Activated CD4-positive, CD25-positive, alpha-beta regulatory T cell treated with anti-CD3 and anti-CD28 coated beads, Interleukin-2, amount 50 U/mL, for 72 hours (primary cell): Measurements from ENCODE around the gene ANKRD40.

ENCODE experiments used
- DNase-seq: peaks from one replicate; pipeline ENCODE4 v3.0.0; 2021

Gene ANKRD40

GRCh38 chr17:50667259-50668024, 40.3 kb downstream of the ANKRD40 start:
- DNase-seq, result no peak

- DNase-seq, result no peak
Measured at GRCh38 chr17:50666316-50666715, 41.4 kb downstream of the ANKRD40 start.

- DNase-seq, result no peak
Measured at GRCh38 chr17:50665838-50666237, 41.9 kb downstream of the ANKRD40 start.

- no peak for DNase-seq
Measured at GRCh38 chr17:50664788-50665458, 42.8 kb downstream of the ANKRD40 start.

- DNase-seq, result no peak
Measured at GRCh38 chr17:50663812-50664374, 43.8 kb downstream of the ANKRD40 start.

GRCh38 chr17:50662632-50663225, 45.0 kb downstream of the ANKRD40 start:
- no peak for DNase-seq

- no peak for DNase-seq
Measured at GRCh38 chr17:50661795-50662391, 45.8 kb downstream of the ANKRD40 start.

- no peak for DNase-seq
Measured at GRCh38 chr17:50661348-50661747, 46.4 kb downstream of the ANKRD40 start.

- no peak for DNase-seq
Measured at GRCh38 chr17:50660887-50661345, 46.8 kb downstream of the ANKRD40 start.

GRCh38 chr17:50660042-50660886, 47.5 kb downstream of the ANKRD40 start:
- no peak for DNase-seq

- no peak for DNase-seq
Measured at GRCh38 chr17:50659179-50659578, 48.5 kb downstream of the ANKRD40 start.

GRCh38 chr17:50658616-50659015, 49.1 kb downstream of the ANKRD40 start:
- no peak for DNase-seq

- DNase-seq, result no peak
Measured at GRCh38 chr17:50657627-50658026, 50.1 kb downstream of the ANKRD40 start.

- DNase-seq, result no peak
Measured at GRCh38 chr17:50657054-50657453, 50.7 kb downstream of the ANKRD40 start.

- no peak for DNase-seq
Measured at GRCh38 chr17:50656509-50656908, 51.2 kb downstream of the ANKRD40 start.

- no peak for DNase-seq
Measured at GRCh38 chr17:50653738-50654137, 54.0 kb downstream of the ANKRD40 start.

- DNase-seq, result no peak
Measured at GRCh38 chr17:50651661-50652060, 56.1 kb downstream of the ANKRD40 start.

- no peak for DNase-seq
Measured at GRCh38 chr17:50649042-50649908, 58.4 kb downstream of the ANKRD40 start.

- DNase-seq, result no peak
Measured at GRCh38 chr17:50647187-50647586, 60.5 kb downstream of the ANKRD40 start.

GRCh38 chr17:50645748-50646682, 61.7 kb downstream of the ANKRD40 start:
- DNase-seq, result no peak
